NCI-H82 treated with DMSO at 0.1 percent for 48 hours (cell line): ENCODE data around the gene ADAM19.

Experiments
- DNase-seq: peaks from one replicate; lab custom pipeline; 2025; ENCODE audit not compliant: unreplicated experiment; lab: John Stamatoyannopoulos, UW

ADAM19 gene

GRCh38 chr5:157464519-157465171 is 110.9 kb downstream of the ADAM19 start:
- DNase-seq, result no peak

DNA sequence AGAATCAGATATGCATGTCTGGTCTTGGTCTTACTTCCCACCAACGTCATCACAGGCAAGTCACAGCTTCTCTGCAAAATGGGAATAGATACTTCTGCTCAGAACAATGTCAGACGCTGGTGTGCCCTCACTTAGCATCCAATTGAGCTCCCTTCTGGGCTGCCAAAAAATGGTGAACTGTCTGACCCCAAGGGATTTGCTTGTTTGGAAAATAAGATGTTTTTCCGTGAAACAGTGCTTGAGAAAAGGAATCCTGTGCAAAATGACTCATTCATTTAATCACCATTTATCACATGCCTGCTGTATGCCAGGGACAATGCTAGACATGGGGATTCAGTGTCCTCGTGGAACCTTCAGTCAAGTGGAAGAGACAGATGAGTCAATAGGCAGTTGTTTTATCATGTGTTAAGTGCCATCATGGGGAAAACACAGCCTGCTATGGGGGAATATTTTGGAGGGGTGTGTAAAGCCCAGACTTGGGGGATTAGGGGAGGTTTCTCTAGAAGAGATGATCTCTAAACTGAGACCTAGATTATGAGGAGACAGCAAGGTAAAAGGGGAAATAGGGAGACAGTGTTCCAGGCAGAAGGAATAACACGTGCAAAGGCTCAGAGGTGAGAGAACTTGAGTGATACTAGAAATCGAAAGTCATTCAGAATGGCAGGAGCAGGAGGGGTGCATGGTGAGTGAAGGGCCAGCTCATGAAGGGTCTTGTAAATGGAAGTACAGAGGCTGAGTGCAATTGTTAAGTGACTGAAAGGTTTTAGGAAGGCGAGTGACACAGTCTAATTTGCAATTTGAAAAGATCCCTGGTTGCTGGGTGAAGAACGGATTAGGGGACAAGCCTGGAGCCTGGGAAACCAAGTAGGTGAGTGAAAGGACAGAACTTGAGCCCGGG is 111.7 kb downstream of the ADAM19 start:
- no peak for DNase-seq

DNA sequence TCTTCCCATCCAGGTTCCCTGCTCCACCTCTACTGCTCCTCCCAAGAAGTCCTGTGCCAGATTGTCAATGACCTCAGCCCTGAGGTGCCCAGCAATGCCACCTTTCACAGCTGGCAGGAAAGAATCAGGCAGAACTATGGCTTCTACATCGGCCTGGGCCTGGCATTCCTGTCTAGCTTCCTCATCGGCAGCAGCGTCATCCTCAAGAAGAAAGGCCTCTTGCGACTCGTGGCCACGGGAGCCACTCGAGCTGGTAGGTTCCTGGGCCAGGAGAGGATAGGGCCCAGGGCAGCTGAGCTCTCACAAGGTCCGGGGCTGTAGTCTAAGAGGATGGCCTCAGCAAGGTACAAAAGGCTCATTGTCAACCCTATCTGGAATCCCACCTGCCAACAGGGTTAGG is 112.5 kb downstream of the ADAM19 start:
- DNase-seq, result no peak

- DNase-seq, result no peak
Measured at GRCh38 chr5:157460921-157461792, 114.4 kb downstream of the ADAM19 start.

- no peak for DNase-seq
Measured at GRCh38 chr5:157459715-157460599, 115.6 kb downstream of the ADAM19 start, which contains the start of gene NIPAL4. TSS of gene NIPAL4 (plus strand) at chr5:157460213. CDS start at chr5:157460321, 108 bp downstream.

DNA sequence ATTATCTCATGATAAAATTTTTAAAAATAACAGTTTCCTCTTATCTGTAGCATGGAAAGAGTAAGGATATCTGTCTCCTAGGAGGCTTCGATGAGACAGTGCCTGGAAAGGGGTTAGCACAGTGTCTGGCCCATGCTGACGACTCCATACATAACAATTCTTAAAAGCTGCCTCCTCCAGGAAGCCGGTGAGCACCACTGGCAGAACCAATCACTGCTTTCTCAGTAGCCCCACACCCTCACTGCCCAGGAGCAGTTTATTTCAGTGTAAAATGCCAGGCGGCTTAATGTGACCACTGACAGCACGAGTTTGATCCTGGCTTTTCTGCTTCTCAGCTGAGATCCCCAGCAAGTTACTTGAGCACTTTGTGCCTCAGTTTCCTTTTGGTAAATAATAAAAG is 116.7 kb downstream of the ADAM19 start:
- no peak for DNase-seq

DNA sequence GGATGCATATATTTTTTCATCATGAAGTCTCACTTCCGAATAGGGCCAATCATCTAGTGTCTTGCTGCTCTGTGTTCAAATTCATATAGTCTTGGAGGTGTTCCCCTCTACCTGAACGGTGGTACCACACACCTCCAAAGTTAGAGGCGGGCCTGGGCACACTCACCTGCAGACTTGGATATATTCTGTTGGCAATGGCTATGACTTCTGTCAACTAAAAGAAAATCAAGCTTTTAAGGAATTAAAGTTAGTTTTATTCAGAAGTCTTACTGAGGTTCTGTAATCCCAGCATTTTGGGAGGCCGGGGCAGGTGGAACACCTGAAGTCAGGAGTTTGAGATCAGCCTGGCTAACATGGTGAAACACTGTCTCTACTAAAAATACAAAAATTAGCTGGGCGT is 118.2 kb downstream of the ADAM19 start:
- no peak for DNase-seq

DNA sequence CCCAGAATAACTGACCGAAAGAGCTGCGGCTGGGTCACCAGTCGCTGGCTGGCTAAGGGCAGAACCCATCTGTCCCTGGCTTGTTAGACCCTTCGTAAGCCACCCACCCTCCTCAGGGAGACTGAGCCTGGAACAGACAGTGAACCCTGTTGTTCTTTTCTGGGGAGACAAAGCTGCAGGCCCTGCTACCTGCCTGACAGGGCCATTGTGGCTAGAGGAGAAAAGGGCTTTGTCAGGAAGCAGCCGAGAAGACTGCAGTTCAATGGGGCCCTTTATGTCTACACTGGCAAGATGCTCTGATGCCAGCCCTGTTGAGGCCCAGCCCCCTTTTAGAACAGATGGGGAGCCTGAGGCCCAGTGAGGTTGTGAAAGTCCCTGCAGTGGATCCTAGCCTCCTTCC is 119.3 kb downstream of the ADAM19 start:
- DNase-seq, result no peak

DNA sequence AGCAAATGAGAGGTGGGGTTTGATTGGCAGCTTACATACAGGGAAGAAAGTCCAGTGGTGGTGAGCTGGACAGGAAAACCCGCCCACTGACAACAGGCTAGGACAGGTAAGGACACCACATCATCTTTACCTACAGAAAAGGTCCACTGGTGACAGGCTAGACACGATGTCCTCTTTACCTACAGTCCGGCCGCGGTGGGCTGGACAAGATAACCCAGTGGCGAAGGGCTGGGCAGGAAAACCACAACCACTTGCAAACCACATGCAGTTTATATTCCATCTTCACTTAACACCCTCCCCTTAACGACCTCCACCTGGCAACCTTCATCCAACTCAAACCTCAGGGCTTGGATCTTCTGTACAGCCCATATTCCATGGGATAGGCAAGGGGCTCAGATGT is 120.5 kb downstream of the ADAM19 start:
- DNase-seq, result no peak

- DNase-seq, result no peak
Measured at GRCh38 chr5:157454273-157454672, 121.3 kb downstream of the ADAM19 start.

DNA sequence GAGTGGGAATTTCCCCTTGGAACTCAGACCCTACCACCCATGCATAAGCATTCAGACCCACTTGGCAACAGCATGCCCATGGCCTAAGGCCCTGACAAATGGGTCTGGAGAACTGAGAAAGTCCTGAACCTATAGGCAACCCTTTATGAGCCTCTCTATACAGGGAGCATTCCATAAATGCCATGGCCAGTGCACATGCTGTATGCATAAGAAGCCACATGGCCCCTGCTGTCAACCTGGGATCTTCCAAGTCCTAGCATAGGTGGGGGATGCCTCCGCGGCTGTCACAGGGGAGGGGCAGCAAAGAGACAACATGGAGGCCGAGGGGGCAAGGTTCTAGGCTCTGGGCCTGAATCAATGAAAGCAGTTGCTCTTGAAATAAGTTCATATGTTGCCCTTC is 123.8 kb downstream of the ADAM19 start:
- no peak for DNase-seq

GRCh38 chr5:157450024-157450423 is 125.6 kb downstream of the ADAM19 start:
- no peak for DNase-seq

GRCh38 chr5:157449011-157449723 is 126.4 kb downstream of the ADAM19 start:
- DNase-seq, result no peak

DNA sequence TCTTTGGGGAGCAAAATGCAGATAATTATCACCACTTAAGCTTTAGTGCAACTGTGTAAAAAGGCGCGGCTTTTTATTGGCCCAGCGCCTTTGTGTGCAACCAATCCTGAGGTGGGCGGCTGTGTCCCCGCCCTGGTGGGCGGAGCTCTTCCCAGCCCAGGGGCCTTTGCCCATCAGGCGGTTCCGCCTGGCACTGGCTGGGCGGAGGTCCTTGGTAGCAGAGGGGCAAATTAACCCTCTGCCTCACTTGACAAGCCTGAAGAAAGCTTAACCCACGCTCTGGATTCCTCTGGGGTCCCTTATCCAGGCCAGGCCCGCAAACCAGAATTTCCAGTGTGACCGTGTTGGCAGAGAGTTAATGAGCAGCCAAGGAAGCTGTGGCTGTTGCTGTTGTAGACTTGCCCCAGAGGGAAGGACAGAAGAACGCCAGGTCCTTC is 128.4 kb downstream of the ADAM19 start:
- DNase-seq, result no peak

- no peak for DNase-seq
Measured at GRCh38 chr5:157446412-157446935, 129.1 kb downstream of the ADAM19 start.

GRCh38 chr5:157445745-157446411 is 129.7 kb downstream of the ADAM19 start:
- no peak for DNase-seq

DNA sequence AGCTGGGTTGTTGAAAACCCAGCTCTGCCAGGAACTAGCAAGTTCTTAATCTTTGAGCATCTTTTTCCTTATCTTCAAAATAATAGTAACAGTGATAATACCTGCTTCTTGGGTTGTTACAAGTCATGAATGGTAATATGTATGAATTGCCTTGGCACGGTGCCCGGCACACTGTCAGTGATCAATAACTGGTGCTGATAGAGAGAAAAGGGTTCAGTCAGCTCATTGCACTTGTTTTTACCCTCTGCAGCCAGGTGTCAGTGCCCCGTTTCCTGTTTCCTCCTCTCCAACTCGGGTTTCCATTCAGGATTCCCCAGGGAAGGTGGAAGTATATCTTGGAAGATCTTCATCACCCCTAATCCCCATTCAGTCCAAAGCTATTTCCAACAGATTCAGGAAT is 131.4 kb downstream of the ADAM19 start:
- no peak for DNase-seq

GRCh38 chr5:157443041-157443549 is 132.5 kb downstream of the ADAM19 start:
- no peak for DNase-seq

DNA sequence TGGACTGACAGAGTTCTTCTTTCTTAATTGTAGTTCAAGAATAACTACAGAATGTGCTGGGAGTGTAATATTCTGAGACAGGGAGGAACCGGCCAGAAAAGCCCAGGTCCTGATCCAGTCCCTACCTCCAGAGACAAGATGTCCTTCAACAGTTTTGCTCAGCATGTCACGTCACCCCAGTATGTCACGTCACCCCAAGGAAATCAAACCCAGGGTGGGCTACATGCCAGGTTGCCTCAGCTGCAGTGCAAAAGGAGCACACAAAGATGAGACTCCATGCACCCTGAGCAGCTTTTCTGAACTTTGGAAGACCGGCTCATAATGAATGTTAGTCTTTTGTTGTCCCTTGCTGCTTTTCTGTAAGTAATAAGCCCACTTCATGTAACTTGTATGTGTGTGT is 141.5 kb downstream of the ADAM19 start:
- no peak for DNase-seq
